Liver (tissue), 9 donors: Measurements from ENCODE around the gene POLDIP3. TPM values are rescaled to one million over a fixed set of nuclear protein-coding genes. Genes with fewer than 3 reads are reported as not detected.

Experiments
- DNase-seq: peaks from one replicate; pipeline ENCODE4 v3.0.0-alpha.2; 2017; ENCODE audit warnings: low spot score
- H3K27ac ChIP-seq, 2 donors: one replicate each; pipeline ENCODE4 v1.7.0; 2013; ENCODE audit warnings: inconsistent platforms in 2 of 2, low read length in 2 of 2, control low read depth in 1 of 2, low read depth in 1 of 2, mild to moderate bottlenecking in 1 of 2
- H3K27me3 ChIP-seq, 4 donors: one replicate each; pipeline versions ENCODE4 v1.6.1 to v1.7.0; 2013; ENCODE audit warnings: low read length in 3 of 4, inconsistent platforms in 1 of 4, mild to moderate bottlenecking in 1 of 4, moderate library complexity in 1 of 4; ENCODE audit not compliant: control insufficient read depth in 4 of 4, insufficient read depth in 4 of 4
- H3K36me3 ChIP-seq, 4 donors: one replicate each; pipeline versions ENCODE4 v1.6.1 to v1.7.0; 2013; ENCODE audit warnings: low read length in 3 of 4, mild to moderate bottlenecking in 3 of 4, low read depth in 1 of 4, moderate library complexity in 1 of 4; ENCODE audit not compliant: control insufficient read depth in 4 of 4, insufficient read depth in 3 of 4
- H3K4me1 ChIP-seq, 4 donors: one replicate each; pipeline versions ENCODE4 v1.6.1 to v1.7.0; 2013; ENCODE audit warnings: low read length in 3 of 4, mild to moderate bottlenecking in 3 of 4, moderate library complexity in 1 of 4; ENCODE audit not compliant: control insufficient read depth in 4 of 4, insufficient read depth in 4 of 4
- H3K4me3 ChIP-seq, 3 donors: one replicate each; pipeline versions ENCODE4 v1.6.1 to v1.7.0; 2013; ENCODE audit warnings: low read length in 3 of 3, control low read depth in 1 of 3, low read depth in 1 of 3, mild to moderate bottlenecking in 1 of 3
- H3K9ac ChIP-seq, 2 donors: one replicate each; pipeline ENCODE4 v1.7.0; 2013; ENCODE audit warnings: low read length in 2 of 2, mild to moderate bottlenecking in 2 of 2, moderate library complexity in 2 of 2, control low read depth in 1 of 2, low read depth in 1 of 2
- H3K9me3 ChIP-seq, 4 donors: one replicate each; pipeline versions ENCODE4 v1.6.1 to v1.7.0; 2013; ENCODE audit warnings: low read length in 3 of 4; ENCODE audit not compliant: control insufficient read depth in 4 of 4
- EGR1 ChIP-seq, 2 donors: IDR thresholded peaks; 2 replicates each; pipeline ENCODE4 v1.6.1; 2016 to 2018; ENCODE audit warnings: antibody characterized with exemption in 2 of 2, low read depth in 2 of 2
- FOXA1 ChIP-seq: IDR thresholded peaks from 2 replicates; pipeline ENCODE4 v1.6.1; 2016; ENCODE audit warnings: antibody characterized with exemption
- FOXA2 ChIP-seq: IDR thresholded peaks from 2 replicates; pipeline ENCODE4 v1.6.1; 2016; ENCODE audit warnings: antibody characterized with exemption
- GABPA ChIP-seq, 2 donors: IDR thresholded peaks in 1 of 2; conservative IDR thresholded peaks in 1 of 2; 2 replicates each; pipeline ENCODE4 v1.6.1; 2016; ENCODE audit warnings: antibody characterized with exemption in 2 of 2, mild to moderate bottlenecking in 1 of 2, moderate library complexity in 1 of 2
- HNF4A ChIP-seq, 2 donors: conservative IDR thresholded peaks; 2 replicates each; pipeline ENCODE4 v1.6.1; 2016; ENCODE audit warnings: antibody characterized with exemption in 2 of 2, mild to moderate bottlenecking in 2 of 2
- HNF4G ChIP-seq: IDR thresholded peaks from 2 replicates; pipeline ENCODE4 v1.6.1; 2016; ENCODE audit warnings: antibody characterized with exemption
- JUND ChIP-seq, 2 donors: IDR thresholded peaks; 2 replicates each; pipeline ENCODE4 v1.6.1; 2016; ENCODE audit warnings: antibody characterized with exemption in 2 of 2
- NR2F2 ChIP-seq: IDR thresholded peaks from 2 replicates; pipeline ENCODE4 v1.6.1; 2016; ENCODE audit warnings: antibody characterized with exemption
- RAD21 ChIP-seq, 2 donors: IDR thresholded peaks; 2 replicates each; pipeline ENCODE4 v1.6.1; 2016; ENCODE audit warnings: antibody characterized with exemption in 2 of 2, mild to moderate bottlenecking in 2 of 2
- RXRA ChIP-seq, 2 donors: IDR thresholded peaks; 2 replicates each; pipeline ENCODE4 v1.6.1; 2017 to 2018; ENCODE audit warnings: antibody characterized with exemption in 2 of 2, mild to moderate bottlenecking in 1 of 2
- SP1 ChIP-seq: IDR thresholded peaks from 2 replicates; pipeline ENCODE4 v1.6.1; 2018; ENCODE audit warnings: antibody characterized with exemption, mild to moderate bottlenecking
- TAF1 ChIP-seq: conservative IDR thresholded peaks from 2 replicates; pipeline ENCODE4 v1.6.1; 2016; ENCODE audit warnings: antibody characterized with exemption, mild to moderate bottlenecking
- YY1 ChIP-seq: IDR thresholded peaks from 2 replicates; pipeline ENCODE4 v1.6.1; 2016; ENCODE audit warnings: antibody characterized with exemption, mild to moderate bottlenecking
- WGBS: extraction: QIAGEN DNeasy Blood & Tissue Kit; methylation state at CpG from one replicate; pipeline ENCODE4 v1.1.7; 2013; 5-methylcytosine and 5-hydroxymethylcytosine counted together
- polyA plus RNA-seq, 2 donors: library from polyadenylated mRNA; stranded (reverse) in 1 of 2; unstranded in 1 of 2; fragments of 200-250 nt in 1 of 2; fragments of >200 nt in 1 of 2; fragmentation: Nextera tagmentation in 1 of 2; extraction: Ambion mirVana in 1 of 2; gene quantifications; one replicate each; pipeline versions ENCODE4 v1.2.1 to v1.2.3, GENCODE V29; 2013 to 2015
- total RNA-seq, 2 donors: library from RNA; depleted of rRNA; stranded (reverse); fragments of >200 nt; gene quantifications; one replicate each; pipeline ENCODE4 v1.2.3, GENCODE V29; 2014
- TF ChIP-seq, protein P1 (sequence below): IDR thresholded peaks from 2 replicates; pipeline ENCODE4 v1.6.1; 2016; ENCODE audit warnings: antibody characterized with exemption
- TF ChIP-seq, protein P2 (sequence below): fragments of 150-350 bp; IDR thresholded peaks from 2 replicates; pipeline ENCODE4 v1.5.1; 2017; ENCODE audit warnings: improper control_type of control experiment, low read depth, low read length; ENCODE audit not compliant: missing input control
- TF ChIP-seq, protein P3 (sequence below): IDR thresholded peaks from 2 replicates; pipeline ENCODE4 v1.6.1; 2016; ENCODE audit warnings: antibody characterized with exemption
- TF ChIP-seq, protein P4 (sequence below): IDR thresholded peaks from 2 replicates; pipeline ENCODE4 v1.6.1; 2016; ENCODE audit warnings: antibody characterized with exemption, mild to moderate bottlenecking
- donor health status: healthy.
- donor health status: healthy.
- donor health status: healthy.
- donor health status: healthy.
- donor health status: healthy.

The POLDIP3 gene
- total and polyA plus RNA-seq, 4 donors: 14.6 to 22.5 (median 18.0) TPM

DNA sequence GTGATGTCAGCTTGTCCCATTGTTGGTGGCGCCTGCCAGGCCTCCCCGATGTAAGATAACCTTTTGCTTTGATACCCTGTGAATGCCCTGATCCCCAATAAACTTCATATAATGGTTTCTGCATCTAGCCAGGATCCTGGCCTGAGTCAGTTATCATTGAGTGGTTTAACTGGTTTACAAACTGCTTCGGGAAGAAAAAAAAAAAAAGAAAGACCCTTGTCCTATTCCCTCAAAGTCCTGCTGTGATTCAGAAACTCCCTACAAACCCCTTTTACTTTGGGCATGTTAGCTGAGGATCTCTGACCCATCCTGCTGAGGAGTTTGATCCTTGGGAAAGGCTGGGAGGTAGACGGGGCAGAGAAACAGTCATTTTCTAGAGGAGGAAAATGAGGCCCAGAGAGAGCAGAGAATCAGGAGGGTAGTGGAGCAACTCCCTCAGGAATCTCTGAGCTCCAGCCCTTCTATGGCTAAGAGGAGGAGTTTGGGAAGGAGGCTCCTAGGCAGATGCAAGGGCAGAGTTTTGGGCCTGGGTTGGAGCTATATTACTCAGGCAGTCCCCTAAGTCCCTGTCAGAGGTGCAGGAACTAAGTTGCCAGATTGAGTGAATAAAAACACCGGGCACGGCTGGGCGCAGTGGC lies 39.9 kb upstream of the POLDIP3 start:
- Histone ChIP-seq H3K9me3 (no peaks in the 10 kb centered on the region), H3K27ac (no peak overlapping the region), H3K27me3 (no peaks in the 10 kb centered on the region), H3K9ac (no peak overlapping the region), H3K4me1 (peaks cover 6 to 19% (median 14%) of the 10 kb centered on the region in 4 donors), H3K36me3 (no peaks in the 10 kb centered on the region), H3K4me3 (no peak overlapping the region)
- DNase-seq: no peak
- TF ChIP-seq, protein P1, sequence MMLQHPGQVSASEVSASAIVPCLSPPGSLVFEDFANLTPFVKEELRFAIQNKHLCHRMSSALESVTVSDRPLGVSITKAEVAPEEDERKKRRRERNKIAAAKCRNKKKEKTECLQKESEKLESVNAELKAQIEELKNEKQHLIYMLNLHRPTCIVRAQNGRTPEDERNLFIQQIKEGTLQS: no peak
- TF ChIP-seq RXRA (IDR thresholded peaks at IDR 0.05) (no peak), HNF4G (no peak), HNF4A (conservative IDR thresholded peaks at IDR 0.05) (no peak), EGR1 (IDR thresholded peaks at IDR 0.05; ENCODE audit: low read depth in 2 of 2) (no peak), FOXA1 (no peak), TAF1 (no peak), GABPA (IDR thresholded peaks at IDR 0.05 in 1 of 2, conservative IDR thresholded peaks at IDR 0.05 in 1 of 2) (no peak), RAD21 (IDR thresholded peaks at IDR 0.05) (no peak), NR2F2 (no peak), FOXA2 (no peak), JUND (IDR thresholded peaks at IDR 0.05) (no peak), YY1 (no peak), SP1 (no peak)
- TF ChIP-seq, protein P2, sequence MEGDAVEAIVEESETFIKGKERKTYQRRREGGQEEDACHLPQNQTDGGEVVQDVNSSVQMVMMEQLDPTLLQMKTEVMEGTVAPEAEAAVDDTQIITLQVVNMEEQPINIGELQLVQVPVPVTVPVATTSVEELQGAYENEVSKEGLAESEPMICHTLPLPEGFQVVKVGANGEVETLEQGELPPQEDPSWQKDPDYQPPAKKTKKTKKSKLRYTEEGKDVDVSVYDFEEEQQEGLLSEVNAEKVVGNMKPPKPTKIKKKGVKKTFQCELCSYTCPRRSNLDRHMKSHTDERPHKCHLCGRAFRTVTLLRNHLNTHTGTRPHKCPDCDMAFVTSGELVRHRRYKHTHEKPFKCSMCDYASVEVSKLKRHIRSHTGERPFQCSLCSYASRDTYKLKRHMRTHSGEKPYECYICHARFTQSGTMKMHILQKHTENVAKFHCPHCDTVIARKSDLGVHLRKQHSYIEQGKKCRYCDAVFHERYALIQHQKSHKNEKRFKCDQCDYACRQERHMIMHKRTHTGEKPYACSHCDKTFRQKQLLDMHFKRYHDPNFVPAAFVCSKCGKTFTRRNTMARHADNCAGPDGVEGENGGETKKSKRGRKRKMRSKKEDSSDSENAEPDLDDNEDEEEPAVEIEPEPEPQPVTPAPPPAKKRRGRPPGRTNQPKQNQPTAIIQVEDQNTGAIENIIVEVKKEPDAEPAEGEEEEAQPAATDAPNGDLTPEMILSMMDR: no peak
- TF ChIP-seq, protein P3, sequence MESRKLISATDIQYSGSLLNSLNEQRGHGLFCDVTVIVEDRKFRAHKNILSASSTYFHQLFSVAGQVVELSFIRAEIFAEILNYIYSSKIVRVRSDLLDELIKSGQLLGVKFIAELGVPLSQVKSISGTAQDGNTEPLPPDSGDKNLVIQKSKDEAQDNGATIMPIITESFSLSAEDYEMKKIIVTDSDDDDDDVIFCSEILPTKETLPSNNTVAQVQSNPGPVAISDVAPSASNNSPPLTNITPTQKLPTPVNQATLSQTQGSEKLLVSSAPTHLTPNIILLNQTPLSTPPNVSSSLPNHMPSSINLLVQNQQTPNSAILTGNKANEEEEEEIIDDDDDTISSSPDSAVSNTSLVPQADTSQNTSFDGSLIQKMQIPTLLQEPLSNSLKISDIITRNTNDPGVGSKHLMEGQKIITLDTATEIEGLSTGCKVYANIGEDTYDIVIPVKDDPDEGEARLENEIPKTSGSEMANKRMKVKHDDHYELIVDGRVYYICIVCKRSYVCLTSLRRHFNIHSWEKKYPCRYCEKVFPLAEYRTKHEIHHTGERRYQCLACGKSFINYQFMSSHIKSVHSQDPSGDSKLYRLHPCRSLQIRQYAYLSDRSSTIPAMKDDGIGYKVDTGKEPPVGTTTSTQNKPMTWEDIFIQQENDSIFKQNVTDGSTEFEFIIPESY: no peak
- TF ChIP-seq, protein P4, sequence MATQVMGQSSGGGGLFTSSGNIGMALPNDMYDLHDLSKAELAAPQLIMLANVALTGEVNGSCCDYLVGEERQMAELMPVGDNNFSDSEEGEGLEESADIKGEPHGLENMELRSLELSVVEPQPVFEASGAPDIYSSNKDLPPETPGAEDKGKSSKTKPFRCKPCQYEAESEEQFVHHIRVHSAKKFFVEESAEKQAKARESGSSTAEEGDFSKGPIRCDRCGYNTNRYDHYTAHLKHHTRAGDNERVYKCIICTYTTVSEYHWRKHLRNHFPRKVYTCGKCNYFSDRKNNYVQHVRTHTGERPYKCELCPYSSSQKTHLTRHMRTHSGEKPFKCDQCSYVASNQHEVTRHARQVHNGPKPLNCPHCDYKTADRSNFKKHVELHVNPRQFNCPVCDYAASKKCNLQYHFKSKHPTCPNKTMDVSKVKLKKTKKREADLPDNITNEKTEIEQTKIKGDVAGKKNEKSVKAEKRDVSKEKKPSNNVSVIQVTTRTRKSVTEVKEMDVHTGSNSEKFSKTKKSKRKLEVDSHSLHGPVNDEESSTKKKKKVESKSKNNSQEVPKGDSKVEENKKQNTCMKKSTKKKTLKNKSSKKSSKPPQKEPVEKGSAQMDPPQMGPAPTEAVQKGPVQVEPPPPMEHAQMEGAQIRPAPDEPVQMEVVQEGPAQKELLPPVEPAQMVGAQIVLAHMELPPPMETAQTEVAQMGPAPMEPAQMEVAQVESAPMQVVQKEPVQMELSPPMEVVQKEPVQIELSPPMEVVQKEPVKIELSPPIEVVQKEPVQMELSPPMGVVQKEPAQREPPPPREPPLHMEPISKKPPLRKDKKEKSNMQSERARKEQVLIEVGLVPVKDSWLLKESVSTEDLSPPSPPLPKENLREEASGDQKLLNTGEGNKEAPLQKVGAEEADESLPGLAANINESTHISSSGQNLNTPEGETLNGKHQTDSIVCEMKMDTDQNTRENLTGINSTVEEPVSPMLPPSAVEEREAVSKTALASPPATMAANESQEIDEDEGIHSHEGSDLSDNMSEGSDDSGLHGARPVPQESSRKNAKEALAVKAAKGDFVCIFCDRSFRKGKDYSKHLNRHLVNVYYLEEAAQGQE: no peak
- 93% methylated on average over 7 of the region's 7 CpGs for WGBS
